ENCODE measurements around the gene NEURL1. TPM values are rescaled to one million over a fixed set of nuclear protein-coding genes. Genes with fewer than 3 reads are reported as not detected.

NEURL1 gene
- total RNA-seq, 4 donors from 2014 or later: 0.39 to 0.60 TPM; not detected in 2

DNA sequence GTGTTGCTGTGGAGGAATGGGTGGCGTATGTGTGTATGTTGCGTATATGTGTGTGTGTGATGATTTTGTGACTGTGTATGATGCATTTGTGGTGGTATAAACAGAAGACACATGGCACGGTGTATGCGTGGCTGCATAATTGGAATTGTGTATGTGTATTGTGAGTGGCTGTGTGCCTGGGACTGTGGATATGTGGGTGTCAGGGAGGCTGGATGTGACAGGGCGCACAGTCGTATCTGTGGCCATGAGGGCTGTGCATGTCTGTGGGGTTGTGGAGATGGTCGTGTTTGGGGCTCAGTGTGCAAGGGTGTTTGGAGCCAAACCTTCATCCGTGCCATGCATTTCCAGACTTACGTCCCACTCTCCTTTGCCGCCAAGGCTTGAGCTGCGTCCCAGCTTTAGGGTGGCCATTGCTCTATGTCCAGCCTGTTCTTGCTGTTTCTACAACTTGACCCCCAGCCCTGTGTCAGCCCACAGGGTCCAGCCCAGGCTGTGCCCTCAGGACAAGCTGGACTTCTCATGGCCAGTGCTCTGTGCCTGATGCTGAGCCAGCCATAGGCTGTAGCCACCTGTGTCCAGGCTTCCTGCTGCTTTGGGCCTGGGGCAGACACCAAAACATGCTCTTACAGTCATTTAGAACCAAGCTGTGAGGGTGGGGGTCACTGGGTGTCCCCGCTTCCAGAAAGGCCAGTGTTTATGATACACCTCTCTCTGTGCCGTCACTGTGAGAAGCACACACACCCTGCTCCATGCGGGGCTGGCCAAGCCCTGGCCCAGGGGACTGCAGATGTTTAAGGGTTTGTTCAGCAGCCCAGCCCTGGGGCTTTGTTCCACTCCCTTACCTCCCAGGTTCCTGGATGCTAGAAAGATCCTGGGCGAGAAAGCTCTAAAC is 127.6 kb downstream of the NEURL1 start:
- peaks cover 0 to 73% (median 12%) of the 10 kb centered on the region in 3 donors for H3K36me3 ChIP-seq

DNA sequence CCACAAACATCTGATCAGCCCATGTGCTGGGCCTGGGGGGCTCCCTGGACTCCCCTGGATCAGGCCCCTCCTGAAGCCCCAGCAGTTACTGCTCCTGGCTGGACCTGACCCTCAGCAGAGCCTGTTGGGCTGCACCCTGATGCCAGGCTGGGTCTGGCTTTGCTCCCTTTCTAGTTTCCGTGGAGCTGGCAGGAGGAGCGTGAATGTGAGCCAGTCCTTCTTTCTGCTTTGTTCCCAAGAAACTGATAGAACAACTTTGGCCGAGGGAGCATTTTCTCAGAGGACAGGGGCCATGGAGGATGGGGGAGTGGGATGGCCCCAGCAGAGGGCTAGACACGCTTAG is 128.2 kb downstream of the NEURL1 start:
- Histone ChIP-seq H3K4me3 (no peak overlapping the region), H3K9me3 (no peaks in the 10 kb centered on the region), H3K4me1 (peaks cover 4 to 91% (median 66%) of the 10 kb centered on the region in 4 donors), H3K27me3 (no peaks in the 10 kb centered on the region), H3K27ac (peak overlapping the region; percentile 62 to 91 (median 74)), H3K36me3 (peaks cover 0 to 73% (median 18%) of the 10 kb centered on the region in 3 donors)
- TF ChIP-seq, protein P1, sequence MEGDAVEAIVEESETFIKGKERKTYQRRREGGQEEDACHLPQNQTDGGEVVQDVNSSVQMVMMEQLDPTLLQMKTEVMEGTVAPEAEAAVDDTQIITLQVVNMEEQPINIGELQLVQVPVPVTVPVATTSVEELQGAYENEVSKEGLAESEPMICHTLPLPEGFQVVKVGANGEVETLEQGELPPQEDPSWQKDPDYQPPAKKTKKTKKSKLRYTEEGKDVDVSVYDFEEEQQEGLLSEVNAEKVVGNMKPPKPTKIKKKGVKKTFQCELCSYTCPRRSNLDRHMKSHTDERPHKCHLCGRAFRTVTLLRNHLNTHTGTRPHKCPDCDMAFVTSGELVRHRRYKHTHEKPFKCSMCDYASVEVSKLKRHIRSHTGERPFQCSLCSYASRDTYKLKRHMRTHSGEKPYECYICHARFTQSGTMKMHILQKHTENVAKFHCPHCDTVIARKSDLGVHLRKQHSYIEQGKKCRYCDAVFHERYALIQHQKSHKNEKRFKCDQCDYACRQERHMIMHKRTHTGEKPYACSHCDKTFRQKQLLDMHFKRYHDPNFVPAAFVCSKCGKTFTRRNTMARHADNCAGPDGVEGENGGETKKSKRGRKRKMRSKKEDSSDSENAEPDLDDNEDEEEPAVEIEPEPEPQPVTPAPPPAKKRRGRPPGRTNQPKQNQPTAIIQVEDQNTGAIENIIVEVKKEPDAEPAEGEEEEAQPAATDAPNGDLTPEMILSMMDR (IDR thresholded peaks at IDR 0.05): no peak
- TF ChIP-seq POLR2A (IDR thresholded peaks at IDR 0.05): no peak
- no peak for TF ChIP-seq EP300 (IDR thresholded peaks at IDR 0.05)
- no peak for DNase-seq (ENCODE audit: low spot score in 2 of 2)
- 15 to 31% methylated on average over 4 of the region's 4 CpGs for WGBS, 2 donors

More for the DNA sequence above, 127.6 kb downstream of the NEURL1 start:
- WGBS, 2 donors: 62 to 63% methylated on average over 15 of the region's 15 CpGs
- no peak for DNase-seq (ENCODE audit: low spot score in 2 of 2)
- H3K4me1 ChIP-seq: peaks cover 4 to 93% (median 72%) of the 10 kb centered on the region in 4 donors
- H3K27me3 ChIP-seq: no peaks in the 10 kb centered on the region
- no peaks in the 10 kb centered on the region for H3K9me3 ChIP-seq
- TF ChIP-seq EP300 (IDR thresholded peaks at IDR 0.05): peak in 1 of 2 donors; percentile 45
- no peak for TF ChIP-seq POLR2A (IDR thresholded peaks at IDR 0.05)
- no peak overlapping the region for H3K4me3 ChIP-seq
- H3K27ac ChIP-seq: peak overlapping the region; percentile 62 to 91 (median 74)

DNA sequence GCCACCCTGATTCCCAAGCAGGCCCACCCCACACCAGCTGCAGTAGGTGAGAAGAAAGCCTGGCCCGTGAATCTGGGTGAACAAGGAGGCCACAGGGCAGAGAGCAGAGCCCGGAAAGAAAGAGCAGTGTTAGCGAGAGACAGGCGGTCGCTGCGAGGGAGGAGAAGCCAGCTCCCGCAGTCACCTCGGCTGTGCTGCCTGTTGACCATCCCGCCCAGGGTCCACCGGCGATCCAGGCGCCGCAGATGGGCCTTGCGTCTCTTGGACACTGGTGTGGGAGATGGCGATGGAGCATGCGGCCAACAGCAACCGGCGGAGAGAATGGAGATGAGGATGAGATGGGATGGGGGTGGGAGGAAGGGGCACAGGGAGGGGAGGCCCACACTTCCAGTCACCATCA is 128.8 kb downstream of the NEURL1 start:
- Histone ChIP-seq H3K4me1 (peaks cover 4 to 91% (median 60%) of the 10 kb centered on the region in 4 donors), H3K9me3 (no peaks in the 10 kb centered on the region), H3K4me3 (no peak overlapping the region), H3K27ac (peak overlapping the region; percentile 62 to 91 (median 74)), H3K36me3 (peaks cover 0 to 73% (median 21%) of the 10 kb centered on the region in 3 donors), H3K27me3 (no peaks in the 10 kb centered on the region)
- TF ChIP-seq, protein P1 (IDR thresholded peaks at IDR 0.05): no peak
- TF ChIP-seq POLR2A (IDR thresholded peaks at IDR 0.05): no peak
- no peak for TF ChIP-seq EP300 (IDR thresholded peaks at IDR 0.05)
- no peak for DNase-seq (ENCODE audit: low spot score in 2 of 2)
- 68% methylated on average over 18 of the region's 18 CpGs for WGBS, 2 donors

DNA sequence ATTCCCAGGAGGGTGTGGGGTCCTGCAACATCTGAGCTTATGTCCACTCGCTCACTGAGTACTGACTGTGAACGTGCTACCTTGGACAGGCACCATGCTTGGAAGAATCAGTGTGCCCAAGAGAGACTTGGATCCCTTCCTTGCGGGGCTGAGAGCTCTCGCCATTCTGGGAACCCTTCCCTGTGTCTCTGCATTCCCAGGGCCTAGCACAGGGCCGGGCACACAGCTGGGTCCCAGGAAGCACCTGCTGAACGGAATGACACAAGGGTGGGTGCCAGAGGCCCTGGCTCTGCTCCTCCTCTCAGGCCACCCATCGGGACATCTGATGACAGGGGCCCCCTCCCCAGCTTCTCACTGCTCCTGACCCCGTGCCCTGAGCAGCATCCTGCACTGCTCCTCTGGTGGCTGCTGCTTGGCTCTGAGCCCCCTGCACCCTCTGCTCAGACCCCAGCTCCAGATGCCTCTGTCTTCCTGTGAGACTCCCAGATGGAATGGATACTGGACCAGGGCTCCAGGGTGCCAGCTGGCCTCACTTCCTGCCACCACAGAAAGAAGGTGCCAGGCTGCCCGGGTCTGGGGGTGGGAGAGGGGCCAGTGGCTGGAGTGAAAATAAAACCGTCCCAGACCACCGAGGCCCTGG is 129.6 kb downstream of the NEURL1 start:
- Histone ChIP-seq H3K4me3 (no peak overlapping the region), H3K27me3 (no peaks in the 10 kb centered on the region), H3K27ac (peak overlapping the region in 3 of 4 donors; percentile 62 to 91 (median 85)), H3K4me1 (peaks cover 0 to 91% (median 53%) of the 10 kb centered on the region in 4 donors), H3K9me3 (no peaks in the 10 kb centered on the region), H3K36me3 (peaks cover 0 to 80% (median 29%) of the 10 kb centered on the region in 3 donors)
- TF ChIP-seq, protein P1 (IDR thresholded peaks at IDR 0.05): no peak
- TF ChIP-seq EP300 (IDR thresholded peaks at IDR 0.05): no peak
- no peak for TF ChIP-seq POLR2A (IDR thresholded peaks at IDR 0.05)
- DNase-seq (ENCODE audit: low spot score in 2 of 2): no peak
- WGBS, 2 donors: 78 to 82% methylated on average over 9 to 11 of the region's 11 CpGs

DNA sequence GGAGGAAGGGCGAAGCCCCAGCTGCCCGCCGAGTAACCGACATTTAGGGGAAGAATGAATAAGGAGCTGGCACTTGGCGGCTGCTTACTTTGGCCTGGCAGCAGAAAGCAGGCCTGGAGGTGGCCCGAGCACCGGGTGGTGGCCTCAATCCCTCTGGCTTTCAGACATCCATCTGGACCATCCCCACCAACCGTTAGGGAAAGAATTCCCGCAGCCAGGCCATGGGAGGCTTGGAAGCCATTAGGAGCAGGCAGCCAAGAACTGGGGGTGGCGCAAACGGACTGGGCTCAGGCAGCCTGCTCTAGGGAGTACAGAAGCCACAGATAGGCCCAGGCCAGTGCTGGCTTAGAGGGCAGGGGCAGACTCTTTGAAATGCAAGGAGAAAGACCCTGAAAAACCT is 132.7 kb downstream of the NEURL1 start:
- Histone ChIP-seq H3K4me3 (no peak overlapping the region), H3K27me3 (no peaks in the 10 kb centered on the region), H3K27ac (peak overlapping the region in 2 of 4 donors; percentile 58 to 70), H3K4me1 (peaks cover 0 to 85% (median 33%) of the 10 kb centered on the region in 4 donors), H3K9me3 (no peaks in the 10 kb centered on the region), H3K36me3 (peaks cover 0 to 79% (median 29%) of the 10 kb centered on the region in 3 donors)
- no peak for DNase-seq (ENCODE audit: low spot score in 2 of 2)
- WGBS, 2 donors: 60 to 62% methylated on average over 11 of the region's 11 CpGs
- TF ChIP-seq EP300 (IDR thresholded peaks at IDR 0.05) (no peak), POLR2A (IDR thresholded peaks at IDR 0.05) (no peak)
- TF ChIP-seq, protein P1 (IDR thresholded peaks at IDR 0.05): no peak

All from tibial nerve (tissue), 4 donors.